ENCODE data around the gene GPD2.

The GPD2 gene

GRCh38 chr2:156539086-156539860 is 103.1 kb downstream of the GPD2 start:
- no peak for DNase-seq (ENCODE audit: low spot score)
- Histone ChIP-seq H3K4me3 (no peak overlapping the region), H3K27ac (no peak overlapping the region)
- TF ChIP-seq, protein P1, sequence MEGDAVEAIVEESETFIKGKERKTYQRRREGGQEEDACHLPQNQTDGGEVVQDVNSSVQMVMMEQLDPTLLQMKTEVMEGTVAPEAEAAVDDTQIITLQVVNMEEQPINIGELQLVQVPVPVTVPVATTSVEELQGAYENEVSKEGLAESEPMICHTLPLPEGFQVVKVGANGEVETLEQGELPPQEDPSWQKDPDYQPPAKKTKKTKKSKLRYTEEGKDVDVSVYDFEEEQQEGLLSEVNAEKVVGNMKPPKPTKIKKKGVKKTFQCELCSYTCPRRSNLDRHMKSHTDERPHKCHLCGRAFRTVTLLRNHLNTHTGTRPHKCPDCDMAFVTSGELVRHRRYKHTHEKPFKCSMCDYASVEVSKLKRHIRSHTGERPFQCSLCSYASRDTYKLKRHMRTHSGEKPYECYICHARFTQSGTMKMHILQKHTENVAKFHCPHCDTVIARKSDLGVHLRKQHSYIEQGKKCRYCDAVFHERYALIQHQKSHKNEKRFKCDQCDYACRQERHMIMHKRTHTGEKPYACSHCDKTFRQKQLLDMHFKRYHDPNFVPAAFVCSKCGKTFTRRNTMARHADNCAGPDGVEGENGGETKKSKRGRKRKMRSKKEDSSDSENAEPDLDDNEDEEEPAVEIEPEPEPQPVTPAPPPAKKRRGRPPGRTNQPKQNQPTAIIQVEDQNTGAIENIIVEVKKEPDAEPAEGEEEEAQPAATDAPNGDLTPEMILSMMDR (IDR thresholded peaks at IDR 0.05), result no peak

DNA sequence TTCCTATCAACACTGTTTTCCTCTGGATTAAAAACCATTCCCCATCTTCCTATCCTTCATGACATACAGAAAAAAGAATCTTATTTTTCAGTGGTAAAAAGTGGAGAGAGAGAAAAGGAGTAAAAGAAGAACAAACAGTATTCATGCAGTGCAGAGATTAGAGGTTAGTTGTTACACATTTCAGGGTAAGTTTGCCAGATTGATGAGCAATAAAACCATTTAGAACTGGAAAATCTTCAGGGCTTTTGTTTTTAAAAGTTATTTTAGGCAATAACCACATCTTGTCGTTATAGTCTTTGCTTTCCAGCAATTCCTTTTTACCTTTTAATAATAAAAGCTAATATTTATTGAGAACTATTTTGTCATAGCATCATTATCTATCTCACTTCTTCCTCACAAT is 104.5 kb downstream of the GPD2 start:
- Histone ChIP-seq H3K27ac (no peak overlapping the region), H3K4me3 (no peak overlapping the region)
- DNase-seq (ENCODE audit: low spot score), result no peak
- TF ChIP-seq, protein P1 (IDR thresholded peaks at IDR 0.05), result no peak

- TF ChIP-seq, protein P1 (IDR thresholded peaks at IDR 0.05), result no peak
- no peak overlapping the region for H3K27ac ChIP-seq
Measured at GRCh38 chr2:156541229-156541628, 105.0 kb downstream of the GPD2 start.

DNA sequence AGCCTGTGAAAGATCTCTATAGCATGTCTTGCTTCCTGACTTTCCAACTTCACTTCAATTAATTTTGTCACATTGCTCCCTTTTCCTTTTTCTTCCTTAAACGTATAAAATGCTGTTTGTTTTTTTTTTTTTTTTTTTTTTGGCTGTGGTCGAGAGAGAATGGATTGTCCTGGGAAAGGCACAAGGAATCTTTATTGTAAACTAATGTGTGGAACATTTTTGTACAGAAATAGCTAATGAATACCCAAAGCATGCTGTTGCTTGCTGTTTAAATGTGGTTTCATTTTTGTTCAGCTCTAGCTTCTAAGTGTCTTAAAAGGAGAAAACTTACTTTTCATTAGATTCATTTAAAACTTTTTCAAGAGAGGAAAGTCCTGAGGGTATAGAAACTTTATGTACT is 105.5 kb downstream of the GPD2 start:
- H3K4me3 ChIP-seq, result no peak overlapping the region
- no peak overlapping the region for H3K27ac ChIP-seq
- DNase-seq (ENCODE audit: low spot score), result no peak
- TF ChIP-seq, protein P1 (IDR thresholded peaks at IDR 0.05), result no peak

More at GRCh38 chr2:156541229-156541628, 105.0 kb downstream of the GPD2 start:
- no peak for DNase-seq (ENCODE audit: low spot score)
- no peak overlapping the region for H3K4me3 ChIP-seq

DNA sequence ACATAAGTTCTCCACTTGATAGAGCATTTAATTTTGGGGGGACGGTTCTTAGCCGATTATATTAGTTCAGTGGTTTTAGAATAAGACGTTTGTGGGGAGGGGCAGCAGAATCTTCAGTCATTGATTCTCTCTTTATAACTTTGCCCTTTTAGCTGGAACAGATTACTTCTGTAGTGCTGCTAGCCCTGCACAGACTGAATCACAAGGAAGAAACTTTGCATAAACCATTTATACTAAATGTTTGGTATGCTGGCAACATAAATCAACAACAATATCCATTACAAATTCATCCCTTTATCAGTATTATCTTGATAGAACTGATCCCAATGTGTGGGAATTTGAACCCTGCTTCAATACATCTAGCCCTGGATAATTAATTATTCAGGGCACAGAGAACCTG is 112.2 kb downstream of the GPD2 start:
- DNase-seq (ENCODE audit: low spot score), result no peak
- no peak overlapping the region for H3K27ac ChIP-seq
- no peak overlapping the region for H3K4me3 ChIP-seq
- TF ChIP-seq, protein P1 (IDR thresholded peaks at IDR 0.05), result no peak

GRCh38 chr2:156553714-156554442 is 117.7 kb downstream of the GPD2 start:
- H3K27ac ChIP-seq, result no peak overlapping the region
- no peak overlapping the region for H3K4me3 ChIP-seq
- TF ChIP-seq, protein P1 (IDR thresholded peaks at IDR 0.05), result no peak
- DNase-seq (ENCODE audit: low spot score), result no peak
